Measurements from ENCODE around the gene SUGCT. TPM values are rescaled to one million over a fixed set of nuclear protein-coding genes. Genes with fewer than 3 reads are reported as not detected.

The SUGCT gene
- total RNA-seq, 1 experiment from 2014 or later = 1.6 TPM

DNA sequence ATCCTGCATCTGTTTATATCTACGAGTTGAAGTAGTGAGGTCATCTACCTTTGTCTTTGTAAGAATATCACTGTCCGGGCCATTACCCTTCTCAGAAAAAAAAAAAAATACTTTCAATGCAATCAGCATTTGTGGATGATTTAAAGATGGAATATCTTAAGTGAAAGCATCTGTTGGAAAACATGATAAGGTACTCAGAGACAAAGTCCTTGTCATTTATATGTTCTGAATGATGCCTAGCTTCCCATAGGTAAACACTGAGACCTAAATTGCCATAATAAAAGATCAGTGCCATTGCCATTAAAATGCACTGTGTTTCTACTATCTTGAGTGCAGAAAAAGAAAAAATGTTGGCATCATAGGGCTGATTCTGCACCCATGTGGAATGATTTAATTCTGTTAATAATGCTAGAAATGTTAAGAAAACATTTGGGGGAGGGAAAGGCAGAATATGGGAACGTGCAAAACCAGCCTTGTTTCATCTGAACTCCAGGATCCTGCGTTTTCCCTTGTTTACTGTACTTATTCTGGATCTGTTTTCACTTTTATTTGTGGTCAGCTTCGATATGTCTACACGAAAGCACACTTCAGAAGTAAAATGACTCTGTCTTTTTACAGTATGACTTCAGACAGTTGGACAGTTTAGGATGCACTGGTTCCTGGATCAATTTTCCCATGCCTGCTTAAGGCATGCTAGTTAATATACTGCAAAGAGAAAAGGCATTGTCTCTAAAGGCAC lies 669.8 kb downstream of the SUGCT start:
- DNase-seq = no peak
- no peak overlapping the region for H3K27ac Mint-ChIP-seq (ENCODE audit: unreplicated experiment)
- H3K27me3 Mint-ChIP-seq (ENCODE audit: unreplicated experiment) = no peaks in the 10 kb centered on the region
- intact Hi-C loops (cut with micrococcal nuclease; ENCODE audit: unreplicated experiment) = no loop called here
- no peaks in the 10 kb centered on the region for H3K36me3 Mint-ChIP-seq (ENCODE audit: insufficient read depth, unreplicated experiment)
- no peak for TF ChIP-seq CTCF (IDR thresholded peaks at IDR 0.05; ENCODE audit: unreplicated experiment)
- no TSS peak for BruUV-seq (replicated peaks)
- no peaks in the 10 kb centered on the region for H3K9me3 Mint-ChIP-seq (ENCODE audit: low read depth, unreplicated experiment)
- CTCF ChIA-PET = no interaction called here
- H3K4me3 Mint-ChIP-seq (ENCODE audit: low read depth, unreplicated experiment) = no peak overlapping the region
- no peaks in the 10 kb centered on the region for H3K4me1 Mint-ChIP-seq (ENCODE audit: low read depth, unreplicated experiment)

DNA sequence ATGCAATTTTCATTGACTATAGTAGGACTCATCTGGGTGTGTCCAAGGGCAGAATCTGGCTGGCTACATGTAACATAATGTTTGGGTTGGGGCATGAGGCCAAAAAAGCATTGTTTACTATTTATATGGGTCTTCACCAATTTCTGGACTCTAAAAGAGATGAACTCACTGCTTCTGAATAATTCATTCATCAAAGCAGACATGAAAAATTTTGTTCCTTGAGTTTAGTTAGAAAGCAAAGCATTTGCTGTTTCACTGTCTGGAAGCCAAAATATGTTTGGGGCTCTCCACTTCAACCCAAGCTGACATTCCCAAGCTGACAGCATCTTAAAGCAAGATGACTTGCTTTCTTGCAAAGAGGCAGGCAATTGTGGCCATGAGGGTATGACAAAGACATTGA lies 670.6 kb downstream of the SUGCT start:
- no TSS peak for BruUV-seq (replicated peaks)
- intact Hi-C loops (cut with micrococcal nuclease; ENCODE audit: unreplicated experiment) = no loop called here
- Mint-ChIP-seq H3K36me3 (ENCODE audit: insufficient read depth, unreplicated experiment) (no peaks in the 10 kb centered on the region), H3K4me3 (ENCODE audit: low read depth, unreplicated experiment) (no peak overlapping the region), H3K4me1 (ENCODE audit: low read depth, unreplicated experiment) (no peaks in the 10 kb centered on the region), H3K27ac (ENCODE audit: unreplicated experiment) (no peak overlapping the region), H3K9me3 (ENCODE audit: low read depth, unreplicated experiment) (peaks cover 2% of the 10 kb centered on the region), H3K27me3 (ENCODE audit: unreplicated experiment) (no peaks in the 10 kb centered on the region)
- CTCF ChIA-PET = no interaction called here
- TF ChIP-seq CTCF (IDR thresholded peaks at IDR 0.05; ENCODE audit: unreplicated experiment) = no peak
- DNase-seq = no peak

GRCh38 chr7:40808378-40808942 lies 673.7 kb downstream of the SUGCT start:
- no peak for DNase-seq
- Mint-ChIP-seq H3K9me3 (ENCODE audit: low read depth, unreplicated experiment) (peaks cover 18% of the 10 kb centered on the region), H3K27me3 (ENCODE audit: unreplicated experiment) (no peaks in the 10 kb centered on the region), H3K36me3 (ENCODE audit: insufficient read depth, unreplicated experiment) (no peaks in the 10 kb centered on the region), H3K4me1 (ENCODE audit: low read depth, unreplicated experiment) (no peaks in the 10 kb centered on the region), H3K4me3 (ENCODE audit: low read depth, unreplicated experiment) (no peak overlapping the region), H3K27ac (ENCODE audit: unreplicated experiment) (no peak overlapping the region)
- intact Hi-C loops (cut with micrococcal nuclease; ENCODE audit: unreplicated experiment) = no loop called here
- TF ChIP-seq CTCF (IDR thresholded peaks at IDR 0.05; ENCODE audit: unreplicated experiment) = no peak
- CTCF ChIA-PET = no interaction called here
- no TSS peak for BruUV-seq (replicated peaks)

- intact Hi-C loops (cut with micrococcal nuclease; ENCODE audit: unreplicated experiment) = no loop called here
- CTCF ChIA-PET = no interaction called here
Observed at GRCh38 chr7:40810274-40810673, 675.5 kb downstream of the SUGCT start.

More at GRCh38 chr7:40810274-40810673, 675.5 kb downstream of the SUGCT start:
- Mint-ChIP-seq H3K27ac (ENCODE audit: unreplicated experiment) (no peak overlapping the region), H3K9me3 (ENCODE audit: low read depth, unreplicated experiment) (peaks cover 18% of the 10 kb centered on the region), H3K36me3 (ENCODE audit: insufficient read depth, unreplicated experiment) (no peaks in the 10 kb centered on the region), H3K4me3 (ENCODE audit: low read depth, unreplicated experiment) (no peak overlapping the region), H3K27me3 (ENCODE audit: unreplicated experiment) (no peaks in the 10 kb centered on the region), H3K4me1 (ENCODE audit: low read depth, unreplicated experiment) (no peaks in the 10 kb centered on the region)
- DNase-seq = no peak
- no peak for TF ChIP-seq CTCF (IDR thresholded peaks at IDR 0.05; ENCODE audit: unreplicated experiment)
- no TSS peak for BruUV-seq (replicated peaks)

Measured in Calu3 (cell line).